MV-4-11 (cell line): ENCODE data around the gene ARMH2.
"Not testable (repeated sequence)": the region's sequence is repeated elsewhere in the genome, so short reads cannot be mapped to it uniquely, and the experiment has no call there.

Experiments used
- DNase-seq: peaks from one replicate; lab custom pipeline; 2025; lab: John Stamatoyannopoulos, UW

The ARMH2 gene

GRCh38 chr6:24818346-24818745 lies 19.6 kb upstream of the ARMH2 start:
- no peak for DNase-seq

GRCh38 chr6:24809728-24810127 lies 11.0 kb upstream of the ARMH2 start:
- DNase-seq = no peak

- no peak for DNase-seq
Observed at GRCh38 chr6:24807584-24807983, 8.9 kb upstream of the ARMH2 start.

- no peak for DNase-seq
Observed at GRCh38 chr6:24802271-24803059, 3.7 kb upstream of the ARMH2 start.

GRCh38 chr6:24799541-24799915 lies 811 bp upstream of the ARMH2 start:
- no peak for DNase-seq

- no peak for DNase-seq
Observed at GRCh38 chr6:24797596-24798216, 1.0 kb downstream of the ARMH2 start.

- DNase-seq = no peak
Observed at GRCh38 chr6:24796616-24797290, 2.0 kb downstream of the ARMH2 start.

- no peak for DNase-seq
Observed at GRCh38 chr6:24795106-24795505, 3.6 kb downstream of the ARMH2 start.

GRCh38 chr6:24788031-24788665 lies 10.6 kb downstream of the ARMH2 start:
- no peak for DNase-seq

- no peak for DNase-seq
Observed at GRCh38 chr6:24780206-24780605, 18.5 kb downstream of the ARMH2 start.

- DNase-seq = no peak
Observed at GRCh38 chr6:24779416-24780016, 19.2 kb downstream of the ARMH2 start.

- DNase-seq = no peak
Observed at GRCh38 chr6:24778878-24779277, 19.8 kb downstream of the ARMH2 start.

GRCh38 chr6:24778121-24778520 lies 20.6 kb downstream of the ARMH2 start:
- DNase-seq = no peak

GRCh38 chr6:24777227-24777626 lies 21.5 kb downstream of the ARMH2 start:
- DNase-seq = no peak

GRCh38 chr6:24775520-24776058 lies 23.1 kb downstream of the ARMH2 start:
- no peak for DNase-seq

GRCh38 chr6:24774696-24775519 lies 23.8 kb downstream of the ARMH2 start, which contains the start of gene GMNN:
Gene GMNN, plus strand, starts transcription at chr6:24774937. Its CDS starts 2,310 bp downstream, at chr6:24777247.
- DNase-seq = peak; percentile 98

GRCh38 chr6:24768361-24768760 lies 30.4 kb downstream of the ARMH2 start:
- DNase-seq = no peak

GRCh38 chr6:24766680-24767462 lies 31.8 kb downstream of the ARMH2 start:
- peak; percentile 43 for DNase-seq

GRCh38 chr6:24765968-24766367 lies 32.7 kb downstream of the ARMH2 start:
- not testable (repeated sequence) for DNase-seq
